Vagina (tissue), 2 donors: Measurements from ENCODE around the gene SLC18A2.

Experiments
- CTCF ChIP-seq, 3 experiments: fragments of 450-650 bp in 2 of 3; fragments of 200-600 bp in 1 of 3; sonication (generic) in 1 of 3; IDR thresholded peaks; one replicate each; pipeline ENCODE4 v1.5.1; 2017 to 2019; ENCODE audit warnings: antibody characterized with exemption in 3 of 3, mild to moderate bottlenecking in 2 of 3, moderate library complexity in 2 of 3
- POLR2A ChIP-seq, 2 donors: fragments of 450-650 bp; IDR thresholded peaks; one replicate each; pipeline ENCODE4 v1.6.1; 2017; ENCODE audit warnings: antibody characterized with exemption in 2 of 2, mild to moderate bottlenecking in 2 of 2, moderate library complexity in 2 of 2
- POLR2AphosphoS5 ChIP-seq, 2 donors: sonication (generic); formaldehyde crosslinking; IDR thresholded peaks; one replicate each; pipeline ENCODE4 v1.9.0; 2017; ENCODE audit warnings: antibody characterized with exemption in 2 of 2, mild to moderate bottlenecking in 2 of 2, low read depth in 1 of 2; ENCODE audit not compliant: insufficient read depth in 1 of 2

GRCh38 chr10:117253908-117254307, 13.0 kb downstream of the SLC18A2 start:
- TF ChIP-seq CTCF (IDR thresholded peaks at IDR 0.05) (no peak), POLR2A (IDR thresholded peaks at IDR 0.05) (no peak), POLR2AphosphoS5 (IDR thresholded peaks at IDR 0.05; ENCODE audit: insufficient read depth in 1 of 2, low read depth in 1 of 2) (no peak)
